Upper lobe of right lung (tissue), 1 donor: ENCODE results near the gene TUBGCP2. TPM values are rescaled to one million over a fixed set of nuclear protein-coding genes. Genes with fewer than 3 reads are reported as not detected.

Experiments
- ATAC-seq: fragments of 200-7000 bp; cut with Tn5 transposase; one replicate; pipeline ENCODE4 v1.9.1; 2020; ENCODE audit warnings: mild to moderate bottlenecking, moderate library complexity
- DNase-seq: peaks from one replicate; pipeline ENCODE4 v3.0.0-alpha.2; 2020
- H3K27ac ChIP-seq: fragments of 200-600 bp; one replicate; pipeline ENCODE4 v1.8.0; 2022
- H3K27me3 ChIP-seq: fragments of 200-600 bp; one replicate; pipeline ENCODE4 v1.8.0; 2022; ENCODE audit warnings: mild to moderate bottlenecking
- H3K36me3 ChIP-seq: fragments of 200-600 bp; one replicate; pipeline ENCODE4 v1.8.0; 2022
- H3K4me1 ChIP-seq: fragments of 200-600 bp; one replicate; pipeline ENCODE4 v1.8.0; 2022
- H3K4me3 ChIP-seq: fragments of 200-600 bp; one replicate; pipeline ENCODE4 v1.8.0; 2022; ENCODE audit warnings: mild to moderate bottlenecking
- H3K9me3 ChIP-seq: fragments of 200-600 bp; one replicate; pipeline ENCODE4 v1.8.0; 2022
- CTCF ChIP-seq: fragments of 200-600 bp; IDR thresholded peaks from one replicate; pipeline ENCODE4 v1.8.0; 2022; ENCODE audit warnings: antibody characterized with exemption
- intact Hi-C: fragments of 100-400 bp; cut with DNase I; formaldehyde crosslinking; loops from one replicate; pipeline ENCODE4 v1.11.0; 2022
- total RNA-seq: library from RNA; stranded (reverse); fragmentation: NEBNext Ultra II Directional; extraction: Animal tissue kit (Norgen Biotek cat#: 25700); gene quantifications from one replicate; pipeline ENCODE4 v1.2.1, GENCODE V29; 2021
- donor health status: DM: no; HTN: yes; CAD: no; lungs with severe emphysema.

Gene TUBGCP2
- total RNA-seq, 1 donor from 2014 or later: 44.6 TPM

GRCh38 chr10:133286366-133286765 lies 22.3 kb downstream of the TUBGCP2 start:
- H3K9me3 ChIP-seq: no peaks in the 10 kb centered on the region
- H3K4me1 ChIP-seq: no peaks in the 10 kb centered on the region
- DNase-seq (no peak), ATAC-seq (no peak)
- H3K27ac ChIP-seq: no peak overlapping the region
- no peaks in the 10 kb centered on the region for H3K27me3 ChIP-seq
- no peak overlapping the region for H3K4me3 ChIP-seq
- intact Hi-C loops: no loop called here
- no peak for TF ChIP-seq CTCF
- peaks cover 93% of the 10 kb centered on the region for H3K36me3 ChIP-seq

- Histone ChIP-seq H3K4me3 (no peak overlapping the region), H3K27ac (no peak overlapping the region), H3K4me1 (no peaks in the 10 kb centered on the region), H3K27me3 (no peaks in the 10 kb centered on the region), H3K9me3 (no peaks in the 10 kb centered on the region), H3K36me3 (peaks cover 89% of the 10 kb centered on the region)
- ATAC-seq (no peak), DNase-seq (no peak)
- TF ChIP-seq CTCF: no peak
- intact Hi-C loops: no loop called here
Measured at GRCh38 chr10:133285217-133285616, 23.5 kb downstream of the TUBGCP2 start.

GRCh38 chr10:133283931-133284330 lies 24.7 kb downstream of the TUBGCP2 start:
- ATAC-seq (no peak), DNase-seq (no peak)
- H3K4me3 ChIP-seq: no peak overlapping the region
- intact Hi-C loops: no loop called here
- no peak overlapping the region for H3K27ac ChIP-seq
- H3K9me3 ChIP-seq: no peaks in the 10 kb centered on the region
- peaks cover 85% of the 10 kb centered on the region for H3K36me3 ChIP-seq
- peaks cover 4% of the 10 kb centered on the region for H3K4me1 ChIP-seq
- no peak for TF ChIP-seq CTCF
- no peaks in the 10 kb centered on the region for H3K27me3 ChIP-seq

- ATAC-seq (no peak), DNase-seq (no peak)
- TF ChIP-seq CTCF: no peak
- Histone ChIP-seq H3K4me1 (peaks cover 15% of the 10 kb centered on the region), H3K9me3 (no peaks in the 10 kb centered on the region), H3K36me3 (peaks cover 75% of the 10 kb centered on the region), H3K27me3 (no peaks in the 10 kb centered on the region), H3K27ac (no peak overlapping the region), H3K4me3 (no peak overlapping the region)
- intact Hi-C loops: no loop called here
Measured at GRCh38 chr10:133282846-133283390, 25.8 kb downstream of the TUBGCP2 start.

- no peak overlapping the region for H3K4me3 ChIP-seq
- peaks cover 26% of the 10 kb centered on the region for H3K4me1 ChIP-seq
- no peak for TF ChIP-seq CTCF
- ATAC-seq (no peak), DNase-seq (no peak)
- no peaks in the 10 kb centered on the region for H3K9me3 ChIP-seq
- peaks cover under 1% of the 10 kb centered on the region for H3K27me3 ChIP-seq
- peaks cover 64% of the 10 kb centered on the region for H3K36me3 ChIP-seq
- no peak overlapping the region for H3K27ac ChIP-seq
- intact Hi-C loops: no loop called here
Measured at GRCh38 chr10:133281628-133282372, 26.9 kb downstream of the TUBGCP2 start.
